PC-3 (cell line): ENCODE data around the gene MAP2K5.

Experiments used
- CTCF ChIP-seq: fragments of 300-600 bp; sonication (generic); conservative IDR thresholded peaks from 2 replicates; pipeline ENCODE4 v1.5.1; 2017; ENCODE audit warnings: antibody characterized with exemption, low read depth, mild to moderate bottlenecking, low read length
- EZH2 ChIP-seq: fragments of 300-600 bp; sonication (generic); IDR thresholded peaks from one replicate; pipeline ENCODE4 v1.6.1; 2017; ENCODE audit warnings: antibody characterized with exemption, mild to moderate bottlenecking, low read length; ENCODE audit not compliant: unreplicated experiment
- EZH2phosphoT487 ChIP-seq: fragments of 300-600 bp; sonication (generic); IDR thresholded peaks from 2 replicates; pipeline ENCODE4 v1.6.1; 2018; ENCODE audit warnings: mild to moderate bottlenecking, antibody characterized with exemption, low read length, borderline replicate concordance

GRCh38 chr15:67820122-67820991, 277.9 kb downstream of the MAP2K5 start:
- TF ChIP-seq CTCF = no peak
- TF ChIP-seq EZH2phosphoT487 = no peak
- TF ChIP-seq EZH2 = no peak
